ENCODE data around the gene CAMSAP3.
"Not testable (repeated sequence)": the region's sequence is repeated elsewhere in the genome, so short reads cannot be mapped to it uniquely, and the experiment has no call there.

CAMSAP3 gene

DNA sequence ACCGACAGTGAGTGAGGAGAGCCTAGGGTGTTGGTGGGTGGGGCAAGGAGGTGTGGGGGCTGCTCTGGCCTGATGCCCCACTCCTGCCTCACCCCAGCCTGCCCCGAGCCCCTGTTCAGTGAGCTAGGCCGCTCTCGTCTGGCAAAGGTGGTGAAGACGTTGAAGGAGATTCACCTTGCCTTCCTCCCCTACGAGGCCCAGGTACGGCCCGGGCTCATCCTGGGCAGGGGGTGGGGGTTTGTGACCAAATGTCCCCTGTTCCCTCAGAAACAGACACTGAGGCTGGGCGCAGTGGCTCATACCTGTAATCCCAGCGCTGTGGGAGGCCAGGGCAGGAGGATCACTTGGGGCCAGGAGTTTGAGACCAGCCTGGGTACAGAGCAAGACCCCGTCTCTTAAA lies 45.1 kb downstream of the CAMSAP3 start:
- DNase-seq (ENCODE audit: insufficient read length, low spot score) = no peak
- no peak for FAIRE-seq
- no peak for TF ChIP-seq POLR2A (IDR thresholded peaks at IDR 0.05; ENCODE audit: low read depth, low read length)

DNA sequence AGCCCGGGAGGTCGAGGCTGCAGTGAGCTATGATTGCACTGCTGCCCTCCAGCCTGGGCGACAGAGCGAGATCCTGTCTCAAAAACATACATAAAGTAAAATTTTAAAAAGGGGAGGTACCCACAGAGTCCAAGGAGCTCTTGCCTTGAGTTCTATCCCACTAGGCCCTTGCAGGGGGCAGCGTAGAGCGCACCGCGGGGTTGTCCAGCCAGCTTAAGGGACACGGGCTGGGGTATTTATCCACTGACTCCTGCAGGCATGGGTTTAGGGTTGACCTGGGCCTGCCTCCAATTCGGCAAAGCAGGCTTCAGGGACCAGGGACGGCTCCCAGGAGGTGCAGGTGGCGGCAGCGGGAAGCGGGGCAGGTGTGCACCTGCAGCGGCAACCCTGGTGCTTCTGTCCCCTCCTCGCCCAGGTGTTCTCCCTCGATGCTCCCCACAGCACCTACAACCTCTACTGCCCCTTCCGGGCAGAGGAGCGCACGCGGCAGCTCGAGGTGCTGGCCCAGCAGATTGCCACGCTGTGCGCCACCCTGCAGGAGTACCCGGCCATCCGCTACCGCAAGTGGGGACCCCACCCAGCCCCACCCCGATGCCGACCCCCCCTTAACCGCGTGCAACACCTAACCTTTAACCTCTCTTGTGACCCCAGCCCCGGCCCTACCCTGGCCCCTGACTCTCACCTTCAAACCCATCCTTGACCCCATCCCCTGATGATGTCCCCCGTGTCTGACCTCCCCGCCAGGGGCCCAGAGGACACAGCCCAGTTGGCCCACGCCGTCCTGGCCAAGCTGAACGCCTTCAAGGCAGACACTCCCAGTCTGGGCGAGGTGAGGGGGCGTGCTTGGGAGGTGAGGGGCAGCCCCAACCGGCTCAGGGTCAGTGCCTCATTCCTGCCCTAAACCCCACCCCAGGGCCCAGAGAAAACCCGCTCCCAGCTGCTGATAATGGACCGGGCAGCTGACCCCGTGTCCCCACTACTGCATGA lies 45.9 kb downstream of the CAMSAP3 start:
- no peak for TF ChIP-seq POLR2A (IDR thresholded peaks at IDR 0.05; ENCODE audit: low read depth, low read length)
- DNase-seq (ENCODE audit: insufficient read length, low spot score) (no peak), FAIRE-seq (no peak)

DNA sequence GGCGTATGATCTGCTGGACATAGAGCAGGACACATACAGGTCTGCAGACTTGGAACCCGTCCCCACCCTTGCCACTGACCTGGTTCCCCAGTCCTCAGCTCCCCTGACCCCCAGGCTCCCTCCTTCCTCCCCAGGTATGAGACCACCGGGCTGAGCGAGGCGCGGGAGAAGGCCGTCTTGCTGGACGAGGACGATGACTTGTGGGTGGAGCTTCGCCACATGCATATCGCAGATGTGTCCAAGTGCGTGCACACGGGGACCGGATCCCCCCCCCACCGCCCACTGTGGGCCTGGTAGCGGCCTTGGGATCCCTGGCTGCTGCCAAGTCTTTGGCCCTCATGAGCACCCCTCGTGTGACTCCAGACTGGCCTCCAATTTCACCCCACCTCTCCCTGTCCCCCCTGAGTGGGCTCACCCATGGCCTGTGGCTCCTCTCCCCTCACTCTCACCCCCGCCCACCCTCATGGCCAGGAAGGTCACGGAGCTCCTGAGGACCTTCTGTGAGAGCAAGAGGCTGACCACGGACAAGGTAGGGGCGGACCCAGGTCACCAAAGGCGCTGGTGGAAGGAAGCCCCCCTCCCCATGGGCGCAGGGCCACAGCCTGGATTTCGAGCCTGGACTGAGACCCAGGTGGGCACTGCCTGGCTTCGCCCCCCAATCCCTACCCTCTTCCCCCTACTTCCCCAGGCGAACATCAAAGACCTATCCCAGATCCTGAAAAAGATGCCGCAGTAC lies 46.8 kb downstream of the CAMSAP3 start:
- DNase-seq (ENCODE audit: insufficient read length, low spot score) (no peak), FAIRE-seq (no peak)
- TF ChIP-seq POLR2A (IDR thresholded peaks at IDR 0.05; ENCODE audit: low read depth, low read length) = no peak

DNA sequence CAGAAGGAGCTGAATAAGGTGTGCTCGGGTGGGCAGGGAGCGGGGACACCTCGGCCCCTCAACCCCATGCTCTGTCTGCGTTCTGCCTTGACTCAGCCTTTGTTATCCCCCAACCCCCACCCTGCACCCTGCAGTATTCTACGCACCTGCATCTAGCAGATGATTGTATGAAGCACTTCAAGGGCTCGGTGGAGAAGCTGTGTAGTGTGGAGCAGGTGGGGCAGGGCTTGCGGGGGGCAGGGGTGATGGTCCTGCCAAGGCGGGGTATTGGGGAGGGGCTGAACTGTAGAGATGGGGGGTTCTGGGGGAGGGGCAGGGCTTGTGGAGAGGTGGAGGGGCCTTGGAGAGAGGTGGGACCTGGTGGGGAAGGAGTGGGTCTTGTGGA lies 47.4 kb downstream of the CAMSAP3 start:
- no peak for FAIRE-seq
- no peak for TF ChIP-seq POLR2A (IDR thresholded peaks at IDR 0.05; ENCODE audit: low read depth, low read length)

DNA sequence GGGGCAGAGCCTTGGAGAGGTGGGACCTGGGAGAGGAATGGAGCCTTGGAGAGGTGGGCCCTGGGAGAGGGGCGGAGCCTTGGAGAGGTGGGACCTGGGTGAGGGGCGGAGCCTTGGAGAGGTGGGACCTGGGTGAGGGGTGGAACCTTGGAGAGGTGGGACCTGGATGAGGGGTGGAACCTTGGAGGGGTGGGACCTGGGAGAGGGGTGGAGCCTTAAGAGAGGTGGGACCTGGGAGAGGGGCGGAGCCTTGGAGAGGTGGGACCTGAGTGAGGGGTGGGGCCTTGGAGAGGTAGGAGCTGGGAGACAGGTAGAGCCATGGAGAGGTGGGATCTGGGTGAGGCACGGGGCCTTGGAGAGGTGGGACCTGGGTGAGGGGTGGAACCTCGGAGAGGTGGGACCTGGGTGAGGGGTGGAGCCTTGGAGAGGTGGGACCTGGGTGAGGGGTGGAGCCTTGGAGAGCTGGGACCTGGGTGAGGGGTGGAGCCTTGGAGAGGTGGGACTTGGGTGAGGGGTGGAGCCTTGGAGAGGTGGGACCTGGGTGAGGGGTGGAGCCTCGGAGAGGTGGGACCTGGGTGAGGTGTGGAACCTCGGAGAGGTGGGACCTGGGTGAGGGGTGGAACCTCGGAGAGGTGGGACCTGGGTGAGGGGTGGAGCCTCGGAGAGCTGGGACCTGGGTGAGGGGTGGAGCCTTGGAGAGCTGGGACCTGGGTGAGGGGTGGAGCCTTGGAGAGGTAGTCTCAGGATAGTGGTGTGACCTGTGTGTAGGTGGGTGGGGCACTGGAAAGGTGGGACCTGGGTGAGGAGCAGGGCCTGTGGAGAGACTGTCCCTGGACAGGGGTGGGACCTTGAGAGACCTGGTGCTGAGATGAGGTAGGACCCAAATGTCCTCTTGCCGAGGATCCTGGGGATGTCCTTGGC lies 48.2 kb downstream of the CAMSAP3 start:
- not testable (repeated sequence) for FAIRE-seq; DNase-seq (ENCODE audit: insufficient read length, low spot score)

More for the DNA sequence above, 47.4 kb downstream of the CAMSAP3 start:
- no peak for DNase-seq (ENCODE audit: insufficient read length, low spot score)

DNA sequence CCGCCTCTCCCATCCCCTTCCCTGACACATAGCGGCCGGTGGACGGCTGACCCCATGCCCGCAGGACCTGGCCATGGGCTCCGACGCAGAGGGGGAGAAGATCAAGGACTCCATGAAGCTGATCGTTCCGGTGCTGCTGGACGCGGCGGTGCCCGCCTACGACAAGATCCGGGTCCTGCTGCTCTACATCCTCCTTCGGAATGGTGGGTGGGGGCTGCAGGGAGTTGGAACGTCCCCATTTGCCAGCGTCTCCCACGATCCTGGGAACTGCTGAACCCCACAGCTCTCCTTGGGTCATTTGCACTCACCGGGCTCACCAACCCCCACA lies 48.9 kb downstream of the CAMSAP3 start:
- DNase-seq (ENCODE audit: insufficient read length, low spot score) (no peak), FAIRE-seq (no peak)
- TF ChIP-seq POLR2A (IDR thresholded peaks at IDR 0.05; ENCODE audit: low read depth, low read length) = no peak

DNA sequence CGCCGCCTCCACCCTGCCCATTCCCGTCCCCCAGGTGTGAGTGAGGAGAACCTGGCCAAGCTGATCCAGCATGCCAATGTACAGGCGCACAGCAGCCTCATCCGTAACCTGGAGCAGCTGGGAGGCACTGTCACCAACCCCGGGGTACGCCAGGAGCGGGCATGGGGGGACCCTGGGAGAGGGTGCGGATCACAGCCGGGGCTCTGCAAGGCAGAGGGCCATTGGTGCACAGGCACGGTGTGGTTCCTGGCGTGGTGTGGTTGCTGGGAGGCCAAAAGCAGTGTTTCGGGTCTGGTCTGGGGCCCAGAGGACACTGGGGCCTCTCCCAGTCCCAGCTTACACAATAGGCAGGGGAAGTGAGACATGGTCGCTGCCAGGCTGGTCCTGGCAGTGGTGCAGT lies 49.5 kb downstream of the CAMSAP3 start:
- FAIRE-seq = no peak
- no peak for TF ChIP-seq POLR2A (IDR thresholded peaks at IDR 0.05; ENCODE audit: low read depth, low read length)
- no peak for DNase-seq (ENCODE audit: insufficient read length, low spot score)

DNA sequence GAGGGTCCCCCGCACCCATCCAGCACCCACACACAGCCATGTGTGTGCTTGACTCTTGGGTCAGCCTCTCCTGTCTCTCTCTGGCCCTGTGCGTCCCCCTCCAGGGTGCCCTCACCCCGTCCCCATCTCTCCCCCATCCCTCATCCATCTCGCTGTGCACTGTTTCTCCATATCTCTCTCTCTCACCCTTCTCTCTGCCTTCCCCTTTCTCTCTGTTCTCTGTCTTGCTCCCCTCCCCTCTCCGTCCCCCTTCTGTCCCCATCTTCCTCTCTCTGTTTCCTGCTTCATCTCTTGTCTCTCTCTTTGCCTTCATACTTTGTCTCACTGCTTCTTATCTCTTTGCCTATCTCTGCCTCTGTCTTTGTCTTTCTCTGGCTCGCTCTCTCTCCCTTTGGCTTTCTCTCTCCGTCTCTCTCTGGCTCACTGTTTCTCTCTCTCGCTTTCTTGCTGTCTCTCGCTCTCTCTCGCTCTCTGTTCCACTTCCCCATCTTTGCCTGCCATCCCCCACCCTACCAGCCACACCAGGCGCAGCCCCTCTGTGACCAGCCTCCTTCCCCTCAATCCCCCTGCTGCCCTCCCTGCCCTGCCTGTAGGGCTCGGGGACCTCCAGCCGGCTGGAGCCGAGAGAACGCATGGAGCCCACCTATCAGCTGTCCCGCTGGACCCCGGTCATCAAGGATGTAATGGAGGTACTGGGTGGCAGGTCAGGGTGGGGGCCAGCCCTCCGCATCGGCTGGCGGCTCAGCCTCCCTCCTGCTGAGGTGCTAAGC lies 50.2 kb downstream of the CAMSAP3 start:
- FAIRE-seq (no peak), DNase-seq (ENCODE audit: insufficient read length, low spot score) (no peak)
- TF ChIP-seq POLR2A (IDR thresholded peaks at IDR 0.05; ENCODE audit: low read depth, low read length) = no peak

DNA sequence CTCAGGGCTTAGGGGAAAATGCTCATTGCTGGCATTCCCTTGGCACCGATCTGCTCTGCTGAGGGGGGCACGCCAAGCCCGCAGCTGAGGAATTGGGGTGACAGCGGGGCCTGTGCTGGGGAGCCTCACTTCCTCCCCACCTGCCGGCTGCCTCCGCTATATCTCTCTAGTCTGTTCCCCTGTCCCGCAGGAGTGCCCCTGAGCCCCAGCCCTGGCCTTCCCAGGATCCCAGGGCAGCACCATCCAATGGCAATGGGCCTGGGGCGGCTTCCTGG lies 50.7 kb downstream of the CAMSAP3 start:
- no peak for FAIRE-seq
- TF ChIP-seq POLR2A (IDR thresholded peaks at IDR 0.05; ENCODE audit: low read depth, low read length) = no peak
- DNase-seq (ENCODE audit: insufficient read length, low spot score) = no peak

DNA sequence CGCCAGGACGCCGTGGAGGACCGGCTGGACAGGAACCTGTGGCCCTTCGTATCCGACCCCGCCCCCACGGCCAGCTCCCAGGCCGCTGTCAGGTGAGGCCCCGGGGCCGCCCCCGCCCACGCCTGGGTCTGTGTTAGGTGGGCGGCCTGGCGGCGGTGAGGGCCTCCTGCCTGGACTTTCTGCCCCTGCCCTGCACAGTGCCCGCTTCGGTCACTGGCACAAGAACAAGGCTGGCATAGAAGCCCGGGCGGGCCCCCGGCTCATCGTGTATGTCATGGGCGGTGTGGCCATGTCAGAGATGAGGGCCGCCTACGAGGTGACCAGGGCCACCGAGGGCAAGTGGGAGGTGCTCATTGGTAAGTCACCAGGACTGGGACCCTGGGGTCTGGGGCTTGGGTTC lies 51.5 kb downstream of the CAMSAP3 start:
- no peak for DNase-seq (ENCODE audit: insufficient read length, low spot score)
- TF ChIP-seq POLR2A (IDR thresholded peaks at IDR 0.05; ENCODE audit: low read depth, low read length) = no peak
- no peak for FAIRE-seq

DNA sequence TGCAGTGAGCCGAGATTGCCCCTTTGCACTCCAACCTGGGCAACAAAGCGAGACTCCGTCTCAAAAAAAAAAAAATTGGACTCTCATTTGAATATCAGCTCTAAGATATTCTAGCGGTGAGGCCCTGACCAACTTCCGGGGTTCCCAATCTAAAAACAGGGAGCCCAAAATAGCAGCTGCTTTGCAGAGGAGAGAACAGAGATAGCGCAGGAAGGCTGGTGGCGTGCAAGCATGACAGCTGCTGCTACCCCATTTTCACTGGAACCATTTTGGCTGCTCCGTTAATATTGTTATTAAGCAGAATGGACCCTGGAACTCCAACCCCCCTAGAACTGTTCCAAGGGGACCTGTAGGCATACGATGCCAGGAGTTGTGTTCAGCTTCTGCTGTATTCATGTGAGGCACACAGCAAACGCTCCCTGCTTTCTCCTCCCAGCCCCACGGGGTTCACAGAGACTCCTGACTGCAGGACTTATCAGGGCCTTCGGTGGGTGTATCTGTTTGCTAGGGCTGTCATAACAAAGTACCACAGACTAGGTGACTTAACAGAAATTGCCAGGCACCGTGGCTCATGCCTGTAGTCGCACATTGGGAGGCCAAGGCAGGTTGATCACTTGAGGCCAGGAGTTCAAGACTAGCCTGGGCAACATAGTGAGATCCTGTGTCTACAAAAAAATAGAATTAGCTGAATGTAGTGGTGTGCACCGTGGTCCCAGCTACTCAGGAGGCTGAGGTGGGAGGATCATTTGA lies 52.8 kb downstream of the CAMSAP3 start:
- DNase-seq (ENCODE audit: insufficient read length, low spot score) (no peak), FAIRE-seq (no peak)
- TF ChIP-seq POLR2A (IDR thresholded peaks at IDR 0.05; ENCODE audit: low read depth, low read length) = no peak

DNA sequence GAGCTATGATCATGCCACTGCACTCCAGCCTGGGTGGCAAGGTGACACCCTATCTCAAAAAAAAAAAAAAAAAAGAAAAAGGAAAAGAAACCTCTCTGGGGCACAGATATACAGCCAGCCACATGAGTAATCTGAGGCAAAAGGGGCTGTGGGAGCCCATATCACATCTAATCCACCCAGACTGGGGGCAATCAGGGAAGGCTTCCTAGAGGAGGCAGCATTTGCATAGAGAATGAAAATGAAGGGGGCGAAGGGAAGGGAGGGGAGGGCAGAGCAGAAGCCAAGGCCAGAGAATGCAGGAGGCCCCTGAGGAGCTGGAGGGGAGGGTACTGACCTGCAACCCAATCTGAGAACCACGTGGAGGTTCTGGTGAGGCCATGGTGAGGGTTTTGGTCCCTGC lies 54.5 kb downstream of the CAMSAP3 start:
- no peak for FAIRE-seq
- DNase-seq (ENCODE audit: insufficient read length, low spot score) = no peak
- no peak for TF ChIP-seq POLR2A (IDR thresholded peaks at IDR 0.05; ENCODE audit: low read depth, low read length)

All from H54 (cell line).